HepG2 (cell line): ENCODE data around the gene SEC61A2. TPM values are rescaled to one million over a fixed set of nuclear protein-coding genes. Genes with fewer than 3 reads are reported as not detected.

Experiments used
- ISX ChIP-seq: sonication (generic); formaldehyde crosslinking; conservative IDR thresholded peaks from 2 replicates; pipeline ENCODE4 v1.5.0; 2020; ENCODE audit warnings: missing genetic modification reagents
- KAT2B ChIP-seq: fragments of 150-350 bp; IDR thresholded peaks from 2 replicates; pipeline ENCODE4 v1.6.1; 2014; ENCODE audit warnings: low read depth, low read length, borderline replicate concordance
- LCORL ChIP-seq, 2 experiments: fragments of 450-650 bp in 1 of 2; sonication (generic) in 1 of 2; formaldehyde crosslinking in 1 of 2; IDR thresholded peaks; 2 replicates each; pipeline versions ENCODE4 v1.5.0 to v1.6.1; 2017 to 2020; ENCODE audit warnings: antibody characterized with exemption in 1 of 2, missing genetic modification reagents in 1 of 2
- MIER3 ChIP-seq: IDR thresholded peaks from 2 replicates; pipeline ENCODE4 v1.6.1; 2016; ENCODE audit warnings: missing compliant biosample characterization, borderline replicate concordance
- NKX3-1 ChIP-seq: sonication (generic); formaldehyde crosslinking; IDR thresholded peaks from 2 replicates; pipeline ENCODE4 v1.5.0; 2020; ENCODE audit warnings: missing genetic modification reagents
- PAWR ChIP-seq: sonication (generic); formaldehyde crosslinking; IDR thresholded peaks from 2 replicates; pipeline ENCODE4 v1.4.0; 2020; ENCODE audit warnings: missing genetic modification reagents, mild to moderate bottlenecking, borderline replicate concordance
- PTBP1 ChIP-seq: fragments of 200-400 bp; formaldehyde crosslinking; IDR thresholded peaks from 2 replicates; pipeline ENCODE4 v1.6.1; 2018; ENCODE audit warnings: low read length, low read depth; ENCODE audit not compliant: poor library complexity, severe bottlenecking
- RFX3 ChIP-seq: IDR thresholded peaks from 2 replicates; pipeline ENCODE4 v1.6.1; 2016; ENCODE audit warnings: missing biosample characterization, missing genetic modification reagents
- SMYD3 ChIP-seq: sonication (generic); formaldehyde crosslinking; IDR thresholded peaks from 2 replicates; pipeline ENCODE4 v1.8.1; 2023; ENCODE audit warnings: mild to moderate bottlenecking, missing genetic modification reagents
- STAG1 ChIP-seq: sonication (generic); formaldehyde crosslinking; IDR thresholded peaks from 2 replicates; pipeline ENCODE4 v1.4.0; 2020; ENCODE audit warnings: missing genetic modification reagents
- U2AF2 ChIP-seq: fragments of 200-400 bp; formaldehyde crosslinking; IDR thresholded peaks from 2 replicates; pipeline ENCODE4 v1.6.1; 2017; ENCODE audit warnings: low read depth, mild to moderate bottlenecking, low read length
- ZFAT ChIP-seq: sonication (generic); formaldehyde crosslinking; conservative IDR thresholded peaks from 2 replicates; pipeline ENCODE4 v1.8.1; 2023; ENCODE audit warnings: missing genetic modification reagents, inconsistent platforms
- ZIK1 ChIP-seq: sonication (generic); formaldehyde crosslinking; IDR thresholded peaks from 2 replicates; pipeline ENCODE4 v1.5.0; 2020; ENCODE audit warnings: mild to moderate bottlenecking, low read depth, missing genetic modification reagents, borderline replicate concordance
- ZKSCAN1 ChIP-seq: fragments of 150-350 bp; IDR thresholded peaks from 2 replicates; pipeline ENCODE4 v1.6.1; 2014; ENCODE audit warnings: low read length
- ZNF160 ChIP-seq: sonication (generic); formaldehyde crosslinking; IDR thresholded peaks from 2 replicates; pipeline ENCODE4 v1.8.0; 2022; ENCODE audit warnings: mild to moderate bottlenecking, inconsistent platforms, missing genetic modification reagents
- ZNF282 ChIP-seq: fragments of 450-650 bp; IDR thresholded peaks from 2 replicates; pipeline ENCODE4 v1.6.1; 2018; ENCODE audit not compliant: partially characterized antibody
- ZNF557 ChIP-seq: sonication (generic); formaldehyde crosslinking; IDR thresholded peaks from 2 replicates; pipeline ENCODE4 v1.4.0; 2020; ENCODE audit warnings: missing genetic modification reagents
- ZNF724P ChIP-seq: sonication (generic); formaldehyde crosslinking; IDR thresholded peaks from 2 replicates; pipeline ENCODE4 v1.8.0; 2022; ENCODE audit warnings: missing genetic modification reagents, borderline replicate concordance
- polyA plus RNA-seq, 8 experiments: library from polyadenylated mRNA; depleted of rRNA in 3 of 8; stranded (reverse) in 7 of 8; unstranded in 1 of 8; fragments of >200 nt; fragmentation: Illumina TruSeq in 4 of 8; extraction: Trizol in 4 of 8; gene quantifications; 2 replicates each; pipeline versions ENCODE4 v1.2.1 to v1.2.3, GENCODE V29; 2011 to 2016; ENCODE audit warnings: low read depth in 4 of 8, missing spikeins in 1 of 8, mixed read lengths in 1 of 8; ENCODE audit not compliant: insufficient read depth in 1 of 8
- total RNA-seq, 5 experiments: library from RNA; depleted of rRNA; stranded (reverse); fragments of >200 nt; fragmentation: Illumina TruSeq; extraction: Trizol; gene quantifications; 2 replicates each; pipeline ENCODE4 v1.2.3, GENCODE V29; 2016; ENCODE audit warnings: low read depth in 1 of 5
- TF ChIP-seq, protein P1 (sequence below): fragments of 450-650 bp; IDR thresholded peaks from 2 replicates; pipeline ENCODE4 v1.6.1; 2017
- TF ChIP-seq, protein P2 (sequence below): IDR thresholded peaks from 2 replicates; pipeline ENCODE4 v1.6.1; 2012; ENCODE audit warnings: low read depth, low read length, improper control_type of control experiment
- TF ChIP-seq, protein P3 (sequence below): sonication (generic); formaldehyde crosslinking; IDR thresholded peaks from 2 replicates; pipeline ENCODE4 v1.5.0; 2020; ENCODE audit warnings: mild to moderate bottlenecking, missing genetic modification reagents, borderline replicate concordance

The SEC61A2 gene
- total and polyA plus RNA-seq, 2 of the 13 experiments (the other 11 are each of a cell fraction or from before 2014, with no cell fraction given), result 5.5 to 7.4 TPM

DNA sequence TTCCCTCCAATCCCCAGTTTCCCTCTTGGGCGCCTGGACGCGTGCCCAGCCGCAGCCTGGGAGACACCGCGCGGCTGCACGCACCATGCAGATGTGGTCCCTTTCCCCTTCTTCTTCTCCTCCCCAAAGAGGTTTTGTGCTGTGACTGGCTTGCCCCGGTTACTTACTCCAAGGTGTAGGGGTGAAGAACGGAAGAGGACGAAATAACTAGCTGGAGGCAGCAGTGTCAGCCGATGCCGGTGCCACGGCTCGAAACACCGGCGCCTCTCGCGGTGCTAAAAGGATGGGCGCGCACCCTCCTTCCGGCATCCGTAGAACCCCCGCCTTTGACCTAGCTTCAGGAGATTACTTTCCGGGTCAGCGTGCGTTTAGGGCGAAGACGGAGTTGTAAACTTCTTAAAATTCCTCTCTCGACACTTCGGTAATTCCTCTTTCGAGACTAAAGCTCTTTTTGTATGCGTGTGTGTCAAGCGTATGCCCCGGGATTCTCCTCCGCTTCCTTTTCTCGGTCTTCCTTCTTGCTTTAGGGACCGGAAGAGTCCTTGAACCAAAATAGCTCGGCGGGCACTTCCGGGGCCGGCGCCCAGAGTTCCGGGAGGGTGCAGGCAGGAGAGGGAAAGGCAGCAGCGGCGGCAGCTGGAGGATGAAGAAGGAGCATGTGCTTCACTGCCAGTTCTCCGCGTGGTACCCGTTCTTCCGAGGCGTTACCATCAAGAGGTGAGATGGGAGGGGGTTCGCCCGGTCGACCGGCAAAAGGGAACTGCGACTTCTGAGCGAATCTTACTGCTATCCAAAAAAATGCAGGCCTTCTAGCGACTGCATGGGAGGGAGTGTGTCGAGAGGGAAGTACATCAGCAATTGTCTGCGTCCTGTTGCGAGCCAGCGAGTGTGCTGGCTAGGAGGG, 66.4 kb downstream of the SEC61A2 start, which contains the start of the genes CDC123 and NUDT5 (continued):
- TF ChIP-seq, protein P1, sequence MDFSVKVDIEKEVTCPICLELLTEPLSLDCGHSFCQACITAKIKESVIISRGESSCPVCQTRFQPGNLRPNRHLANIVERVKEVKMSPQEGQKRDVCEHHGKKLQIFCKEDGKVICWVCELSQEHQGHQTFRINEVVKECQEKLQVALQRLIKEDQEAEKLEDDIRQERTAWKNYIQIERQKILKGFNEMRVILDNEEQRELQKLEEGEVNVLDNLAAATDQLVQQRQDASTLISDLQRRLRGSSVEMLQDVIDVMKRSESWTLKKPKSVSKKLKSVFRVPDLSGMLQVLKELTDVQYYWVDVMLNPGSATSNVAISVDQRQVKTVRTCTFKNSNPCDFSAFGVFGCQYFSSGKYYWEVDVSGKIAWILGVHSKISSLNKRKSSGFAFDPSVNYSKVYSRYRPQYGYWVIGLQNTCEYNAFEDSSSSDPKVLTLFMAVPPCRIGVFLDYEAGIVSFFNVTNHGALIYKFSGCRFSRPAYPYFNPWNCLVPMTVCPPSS, result no peak
- TF ChIP-seq ZFAT, result no peak
- no peak for TF ChIP-seq KAT2B
- TF ChIP-seq ZNF557, result no peak
- TF ChIP-seq MIER3 (CRISPR knock-in tag), result no peak
- TF ChIP-seq STAG1 (CRISPR knock-in tag), result peak; percentile 18
- no peak for TF ChIP-seq SMYD3 (CRISPR knock-in tag)
- TF ChIP-seq NKX3-1 (CRISPR knock-in tag), result no peak; the same call in 1 of the 2 replicates
- TF ChIP-seq PAWR (CRISPR knock-in tag), result no peak
- TF ChIP-seq ZIK1 (CRISPR knock-in tag), result no peak
- no peak for TF ChIP-seq ZNF724P
- no peak for TF ChIP-seq U2AF2
- TF ChIP-seq LCORL (IDR thresholded peaks at IDR 0.05), result no peak; the same call in 1 of the 2 replicates
- 0 out of 2 replicates have a peak, but pooled peaks have one; percentile 9 for TF ChIP-seq LCORL (CRISPR knock-in tag; IDR thresholded peaks at IDR 0.05)
- TF ChIP-seq PTBP1, result no peak
- TF ChIP-seq ZNF282, result no peak
- no peak for TF ChIP-seq ISX (CRISPR knock-in tag)
- no peak for TF ChIP-seq ZNF160 (CRISPR knock-in tag)
- TF ChIP-seq, protein P2, sequence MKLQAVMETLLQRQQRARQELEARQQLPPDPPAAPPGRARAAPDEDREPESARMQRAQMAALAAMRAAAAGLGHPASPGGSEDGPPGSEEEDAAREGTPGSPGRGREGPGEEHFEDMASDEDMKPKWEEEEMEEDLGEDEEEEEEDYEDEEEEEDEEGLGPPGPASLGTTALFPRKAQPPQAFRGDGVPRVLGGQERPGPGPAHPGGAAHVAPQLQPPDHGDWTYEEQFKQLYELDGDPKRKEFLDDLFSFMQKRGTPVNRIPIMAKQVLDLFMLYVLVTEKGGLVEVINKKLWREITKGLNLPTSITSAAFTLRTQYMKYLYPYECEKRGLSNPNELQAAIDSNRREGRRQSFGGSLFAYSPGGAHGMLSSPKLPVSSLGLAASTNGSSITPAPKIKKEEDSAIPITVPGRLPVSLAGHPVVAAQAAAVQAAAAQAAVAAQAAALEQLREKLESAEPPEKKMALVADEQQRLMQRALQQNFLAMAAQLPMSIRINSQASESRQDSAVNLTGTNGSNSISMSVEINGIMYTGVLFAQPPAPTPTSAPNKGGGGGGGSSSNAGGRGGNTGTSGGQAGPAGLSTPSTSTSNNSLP, result no peak
- TF ChIP-seq, protein P3, sequence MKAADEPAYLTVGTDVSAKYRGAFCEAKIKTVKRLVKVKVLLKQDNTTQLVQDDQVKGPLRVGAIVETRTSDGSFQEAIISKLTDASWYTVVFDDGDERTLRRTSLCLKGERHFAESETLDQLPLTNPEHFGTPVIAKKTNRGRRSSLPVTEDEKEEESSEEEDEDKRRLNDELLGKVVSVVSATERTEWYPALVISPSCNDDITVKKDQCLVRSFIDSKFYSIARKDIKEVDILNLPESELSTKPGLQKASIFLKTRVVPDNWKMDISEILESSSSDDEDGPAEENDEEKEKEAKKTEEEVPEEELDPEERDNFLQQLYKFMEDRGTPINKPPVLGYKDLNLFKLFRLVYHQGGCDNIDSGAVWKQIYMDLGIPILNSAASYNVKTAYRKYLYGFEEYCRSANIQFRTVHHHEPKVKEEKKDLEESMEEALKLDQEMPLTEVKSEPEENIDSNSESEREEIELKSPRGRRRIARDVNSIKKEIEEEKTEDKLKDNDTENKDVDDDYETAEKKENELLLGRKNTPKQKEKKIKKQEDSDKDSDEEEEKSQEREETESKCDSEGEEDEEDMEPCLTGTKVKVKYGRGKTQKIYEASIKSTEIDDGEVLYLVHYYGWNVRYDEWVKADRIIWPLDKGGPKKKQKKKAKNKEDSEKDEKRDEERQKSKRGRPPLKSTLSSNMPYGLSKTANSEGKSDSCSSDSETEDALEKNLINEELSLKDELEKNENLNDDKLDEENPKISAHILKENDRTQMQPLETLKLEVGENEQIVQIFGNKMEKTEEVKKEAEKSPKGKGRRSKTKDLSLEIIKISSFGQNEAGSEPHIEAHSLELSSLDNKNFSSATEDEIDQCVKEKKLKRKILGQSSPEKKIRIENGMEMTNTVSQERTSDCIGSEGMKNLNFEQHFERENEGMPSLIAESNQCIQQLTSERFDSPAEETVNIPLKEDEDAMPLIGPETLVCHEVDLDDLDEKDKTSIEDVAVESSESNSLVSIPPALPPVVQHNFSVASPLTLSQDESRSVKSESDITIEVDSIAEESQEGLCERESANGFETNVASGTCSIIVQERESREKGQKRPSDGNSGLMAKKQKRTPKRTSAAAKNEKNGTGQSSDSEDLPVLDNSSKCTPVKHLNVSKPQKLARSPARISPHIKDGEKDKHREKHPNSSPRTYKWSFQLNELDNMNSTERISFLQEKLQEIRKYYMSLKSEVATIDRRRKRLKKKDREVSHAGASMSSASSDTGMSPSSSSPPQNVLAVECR, result peak; percentile 92
- TF ChIP-seq RFX3 (CRISPR knock-in tag), result 0 out of 2 replicates have a peak, but pooled peaks have one; percentile 15
- TF ChIP-seq ZKSCAN1, result no peak
